ENCODE data around the gene PMM1.
A peak's percentile ranks its signal among the peaks of the same experiment; 100 is the strongest.
"Not testable (repeated sequence)": the region's sequence is repeated elsewhere in the genome, so short reads cannot be mapped to it uniquely, and the experiment has no call there.

PMM1 gene

DNA sequence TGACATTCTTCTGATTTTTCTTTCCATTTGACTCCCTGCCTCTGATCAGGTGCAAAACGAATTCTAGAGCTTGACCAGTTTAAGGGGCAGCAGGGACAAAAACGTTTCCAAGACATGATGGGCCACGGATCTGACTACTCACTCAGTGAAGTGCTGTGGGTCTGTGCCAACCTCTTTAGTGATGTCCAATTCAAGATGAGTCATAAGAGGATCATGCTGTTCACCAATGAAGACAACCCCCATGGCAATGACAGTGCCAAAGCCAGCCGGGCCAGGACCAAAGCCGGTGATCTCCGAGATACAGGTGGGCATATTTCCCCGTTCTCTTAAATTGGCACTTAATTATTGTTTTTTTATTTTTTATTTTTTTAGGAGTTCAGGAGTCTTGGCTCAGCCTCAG lies 46.8 kb upstream of the PMM1 start:
- Histone ChIP-seq H3K14ac (ENCODE audit: low read length in 2 of 2) (no peak overlapping the region), H3K36me3 (ENCODE audit: control insufficient read depth in 1 of 2, insufficient read depth in 2 of 2, low read depth in 1 of 2, low read length in 2 of 2) (peaks cover 51 to 85% of the 10 kb centered on the region in 2 experiments), H2BK5ac (ENCODE audit: low read depth, low read length, poor library complexity, severe bottlenecking) (no peak overlapping the region), H3K4me3 (ENCODE audit: insufficient read depth in 1 of 2, low read depth in 1 of 2, low read length in 2 of 2) (no peak overlapping the region), H2BK12ac (ENCODE audit: low read length in 2 of 2) (no peak overlapping the region), H4K91ac (ENCODE audit: low read length) (no peak overlapping the region), H3K9me3 (ENCODE audit: control insufficient read depth, low read length) (no peaks in the 10 kb centered on the region), H3K79me1 (replicated peaks; ENCODE audit: low read length, poor library complexity, severe bottlenecking) (peaks cover 11% of the 10 kb centered on the region), H4K8ac (ENCODE audit: low read length) (no peak overlapping the region), H2BK120ac (ENCODE audit: low read depth, low read length) (no peak overlapping the region), H3K27ac (ENCODE audit: low read length, poor library complexity, severe bottlenecking) (no peak overlapping the region), H2AK5ac (ENCODE audit: low read length, severe bottlenecking) (no peak overlapping the region), H3K23ac (ENCODE audit: low read length in 2 of 2) (no peak overlapping the region), H2AFZ (ENCODE audit: low read depth, low read length) (no peak overlapping the region), H2BK15ac (ENCODE audit: low read depth, poor library complexity, severe bottlenecking) (no peak overlapping the region), H3K4ac (ENCODE audit: low read depth in 1 of 2, low read length in 2 of 2) (no peak overlapping the region), H3K4me1 (ENCODE audit: control insufficient read depth, insufficient read depth, low read depth, low read length) (no peaks in the 10 kb centered on the region), H3K18ac (ENCODE audit: low read depth in 1 of 2, low read length in 2 of 2) (no peak overlapping the region), H3K27me3 (ENCODE audit: control insufficient read depth in 1 of 2, insufficient read depth in 1 of 2, low read length in 2 of 2) (no peaks in the 10 kb centered on the region), H3K4me2 (ENCODE audit: low read length, poor library complexity, severe bottlenecking) (no peak overlapping the region), H3K9ac (ENCODE audit: low read length) (peak overlapping the region; percentile 44)
- DNase-seq, result no peak
- 77% methylated on average over 3 of the region's 7 CpGs for WGBS

DNA sequence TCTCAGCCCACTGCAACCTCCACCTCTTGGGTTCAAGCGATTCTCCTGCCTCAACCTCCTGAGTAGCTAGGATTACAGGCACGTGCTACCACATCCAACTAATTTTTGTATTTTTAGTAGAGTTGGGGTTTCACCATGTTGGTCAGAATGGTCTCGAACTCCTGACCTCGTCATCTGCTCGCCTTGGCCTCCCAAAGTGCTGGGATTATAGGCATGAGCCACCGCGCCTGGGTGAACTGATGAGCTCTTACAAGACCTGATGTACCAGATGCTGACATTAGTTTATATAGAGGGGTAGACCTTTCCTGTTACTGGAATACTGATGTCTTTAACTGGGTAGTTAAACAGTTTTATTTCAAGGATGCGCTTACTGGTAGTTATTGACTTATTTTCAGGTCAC lies 45.0 kb upstream of the PMM1 start:
- 97% methylated on average over 6 of the region's 8 CpGs for WGBS
- H2BK5ac ChIP-seq (ENCODE audit: low read depth, low read length, poor library complexity, severe bottlenecking); H4K8ac ChIP-seq (ENCODE audit: low read length); H3K23ac ChIP-seq (ENCODE audit: low read length in 2 of 2); H3K4ac ChIP-seq (ENCODE audit: low read depth in 1 of 2, low read length in 2 of 2); H2AK5ac ChIP-seq (ENCODE audit: low read length, severe bottlenecking); H3K9ac ChIP-seq (ENCODE audit: low read length); H2AFZ ChIP-seq (ENCODE audit: low read depth, low read length); H2BK120ac ChIP-seq (ENCODE audit: low read depth, low read length); H3K4me2 ChIP-seq (ENCODE audit: low read length, poor library complexity, severe bottlenecking); H2BK12ac ChIP-seq (ENCODE audit: low read length in 2 of 2); H3K79me1 ChIP-seq (replicated peaks; ENCODE audit: low read length, poor library complexity, severe bottlenecking); DNase-seq; H3K14ac ChIP-seq (ENCODE audit: low read length in 2 of 2); H3K18ac ChIP-seq (ENCODE audit: low read depth in 1 of 2, low read length in 2 of 2); H3K27me3 ChIP-seq (ENCODE audit: control insufficient read depth in 1 of 2, insufficient read depth in 1 of 2, low read length in 2 of 2); H2BK15ac ChIP-seq (ENCODE audit: low read depth, poor library complexity, severe bottlenecking); H3K27ac ChIP-seq (ENCODE audit: low read length, poor library complexity, severe bottlenecking); H3K4me3 ChIP-seq (ENCODE audit: insufficient read depth in 1 of 2, low read depth in 1 of 2, low read length in 2 of 2); H3K9me3 ChIP-seq (ENCODE audit: control insufficient read depth, low read length); H4K91ac ChIP-seq (ENCODE audit: low read length); H3K4me1 ChIP-seq (ENCODE audit: control insufficient read depth, insufficient read depth, low read depth, low read length): not testable (repeated sequence)
- peaks cover 53 to 75% of the 10 kb centered on the region in 2 experiments for H3K36me3 ChIP-seq (ENCODE audit: control insufficient read depth in 1 of 2, insufficient read depth in 2 of 2, low read depth in 1 of 2, low read length in 2 of 2)

DNA sequence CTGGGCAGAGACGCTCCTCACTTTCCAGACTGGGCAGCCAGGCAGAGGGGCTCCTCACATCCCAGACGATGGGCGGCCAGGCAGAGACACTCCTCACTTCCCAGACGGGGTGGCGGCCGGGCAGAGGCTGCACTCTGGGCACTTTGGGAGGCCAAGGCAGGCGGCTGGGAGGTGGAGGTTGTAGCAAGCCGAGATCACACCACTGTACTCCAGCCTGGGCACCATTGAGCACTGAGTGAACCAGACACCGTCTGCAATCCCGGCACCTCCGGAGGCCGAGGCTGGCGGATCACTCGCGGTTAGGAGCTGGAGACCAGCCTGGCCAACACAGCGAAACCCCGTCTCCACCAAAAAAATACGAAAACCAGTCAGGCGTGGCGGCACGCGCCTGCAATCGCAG lies 42.0 kb upstream of the PMM1 start:
- not testable (repeated sequence) for H3K9me3 ChIP-seq (ENCODE audit: control insufficient read depth, low read length); H2AFZ ChIP-seq (ENCODE audit: low read depth, low read length); H4K91ac ChIP-seq (ENCODE audit: low read length); H4K8ac ChIP-seq (ENCODE audit: low read length); H3K4ac ChIP-seq (ENCODE audit: low read depth in 1 of 2, low read length in 2 of 2); H3K4me1 ChIP-seq (ENCODE audit: control insufficient read depth, insufficient read depth, low read depth, low read length); H2BK5ac ChIP-seq (ENCODE audit: low read depth, low read length, poor library complexity, severe bottlenecking); DNase-seq; H2BK12ac ChIP-seq (ENCODE audit: low read length in 2 of 2); H3K18ac ChIP-seq (ENCODE audit: low read depth in 1 of 2, low read length in 2 of 2); H3K14ac ChIP-seq (ENCODE audit: low read length in 2 of 2); H3K23ac ChIP-seq (ENCODE audit: low read length in 2 of 2); H3K27ac ChIP-seq (ENCODE audit: low read length, poor library complexity, severe bottlenecking); H2BK15ac ChIP-seq (ENCODE audit: low read depth, poor library complexity, severe bottlenecking); H3K4me2 ChIP-seq (ENCODE audit: low read length, poor library complexity, severe bottlenecking); H2AK5ac ChIP-seq (ENCODE audit: low read length, severe bottlenecking); H3K79me1 ChIP-seq (replicated peaks; ENCODE audit: low read length, poor library complexity, severe bottlenecking); H3K4me3 ChIP-seq (ENCODE audit: insufficient read depth in 1 of 2, low read depth in 1 of 2, low read length in 2 of 2); H3K27me3 ChIP-seq (ENCODE audit: control insufficient read depth in 1 of 2, insufficient read depth in 1 of 2, low read length in 2 of 2); H3K9ac ChIP-seq (ENCODE audit: low read length); H2BK120ac ChIP-seq (ENCODE audit: low read depth, low read length)
- 100% methylated on average over 14 of the region's 23 CpGs for WGBS
- peaks cover 58 to 75% of the 10 kb centered on the region in 2 experiments for H3K36me3 ChIP-seq (ENCODE audit: control insufficient read depth in 1 of 2, insufficient read depth in 2 of 2, low read depth in 1 of 2, low read length in 2 of 2)

DNA sequence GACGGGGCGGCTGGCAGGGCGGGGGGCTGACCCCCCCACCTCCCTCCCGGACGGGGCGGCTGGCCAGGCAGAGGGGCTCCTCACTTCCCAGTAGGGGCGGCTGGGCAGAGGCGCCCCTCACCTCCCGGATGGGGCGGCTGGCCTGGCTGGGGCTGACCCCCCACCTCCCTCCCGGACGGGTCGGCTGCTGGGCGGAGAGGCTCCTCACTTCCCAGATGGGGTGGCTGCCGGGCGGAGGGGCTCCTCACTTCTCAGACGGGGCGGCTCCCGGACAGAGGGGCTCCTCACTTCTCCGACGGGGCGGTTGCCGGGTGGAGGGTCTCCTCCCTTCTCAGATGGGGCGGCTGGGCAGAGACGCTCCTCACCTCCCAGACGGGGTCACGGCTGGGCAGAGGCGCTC lies 41.5 kb upstream of the PMM1 start:
- not testable (repeated sequence) for H3K4ac ChIP-seq (ENCODE audit: low read depth in 1 of 2, low read length in 2 of 2); DNase-seq; H3K27me3 ChIP-seq (ENCODE audit: control insufficient read depth in 1 of 2, insufficient read depth in 1 of 2, low read length in 2 of 2); H3K9me3 ChIP-seq (ENCODE audit: control insufficient read depth, low read length); H3K79me1 ChIP-seq (replicated peaks; ENCODE audit: low read length, poor library complexity, severe bottlenecking); H2BK15ac ChIP-seq (ENCODE audit: low read depth, poor library complexity, severe bottlenecking); H4K8ac ChIP-seq (ENCODE audit: low read length); H2AFZ ChIP-seq (ENCODE audit: low read depth, low read length); H3K4me2 ChIP-seq (ENCODE audit: low read length, poor library complexity, severe bottlenecking); H2BK5ac ChIP-seq (ENCODE audit: low read depth, low read length, poor library complexity, severe bottlenecking); H4K91ac ChIP-seq (ENCODE audit: low read length); H2BK12ac ChIP-seq (ENCODE audit: low read length in 2 of 2); H3K4me1 ChIP-seq (ENCODE audit: control insufficient read depth, insufficient read depth, low read depth, low read length); H3K14ac ChIP-seq (ENCODE audit: low read length in 2 of 2); H3K4me3 ChIP-seq (ENCODE audit: insufficient read depth in 1 of 2, low read depth in 1 of 2, low read length in 2 of 2); H3K9ac ChIP-seq (ENCODE audit: low read length); H2BK120ac ChIP-seq (ENCODE audit: low read depth, low read length); H3K27ac ChIP-seq (ENCODE audit: low read length, poor library complexity, severe bottlenecking); H3K23ac ChIP-seq (ENCODE audit: low read length in 2 of 2); H3K18ac ChIP-seq (ENCODE audit: low read depth in 1 of 2, low read length in 2 of 2); H2AK5ac ChIP-seq (ENCODE audit: low read length, severe bottlenecking)
- peaks cover 59 to 73% of the 10 kb centered on the region in 2 experiments for H3K36me3 ChIP-seq (ENCODE audit: control insufficient read depth in 1 of 2, insufficient read depth in 2 of 2, low read depth in 1 of 2, low read length in 2 of 2)
- WGBS, result 99% methylated on average over 8 of the region's 28 CpGs
